Measurements from ENCODE around the gene RC3H2. TPM values are rescaled to one million over a fixed set of nuclear protein-coding genes. Genes with fewer than 3 reads are reported as not detected.

RC3H2 gene
- total and polyA plus RNA-seq, 2 of the 8 experiments (the other 6 are each of a cell fraction or from before 2014, with no cell fraction given): 11.2 to 38.4 TPM

DNA sequence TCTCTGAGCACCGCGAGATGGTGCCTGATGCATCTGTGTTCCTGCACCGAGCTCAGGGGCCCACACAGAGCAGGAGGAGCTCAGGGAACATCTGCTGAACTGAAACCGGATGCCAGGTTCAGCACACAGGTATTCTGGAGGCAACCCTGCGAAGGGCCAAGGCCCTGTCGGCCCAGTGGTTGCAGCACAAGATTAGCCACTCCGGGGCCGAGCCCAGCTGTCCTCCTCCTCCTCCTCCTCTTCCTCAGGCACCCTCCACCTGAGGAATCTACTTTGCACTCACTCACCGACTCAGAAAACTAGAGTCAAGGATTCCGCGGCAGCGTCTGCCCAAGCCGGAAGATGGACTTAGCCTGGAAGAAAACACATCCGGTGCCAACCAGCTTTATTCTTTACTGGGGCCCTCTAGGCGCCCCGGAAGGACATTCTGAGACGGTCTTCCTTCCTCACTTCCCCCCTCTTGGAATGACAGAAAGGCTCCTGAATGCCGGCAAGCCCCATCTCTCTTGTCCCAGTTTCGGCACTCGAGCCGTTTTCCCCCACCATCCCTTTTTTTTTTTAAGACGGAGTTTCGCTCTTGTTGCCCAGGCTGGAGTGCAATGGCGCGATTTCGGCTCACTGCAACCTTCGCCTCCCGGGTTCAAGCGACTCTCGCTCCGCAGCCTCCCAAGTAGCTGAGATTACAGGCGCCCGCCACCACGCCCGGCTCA lies 8.0 kb upstream of the RC3H2 start, which contains the start of gene ZBTB6:
TSS of gene ZBTB6 (minus strand) at position 360 of the 710 bp plus-strand sequence. CDS start 1,251 bp downstream, outside the sequence.
- WGBS, 2 experiments (ENCODE audit: extremely low coverage in 1 of 2, insufficient coverage in 1 of 2, insufficient read length in 1 of 2, insufficient replicate concordance in 2 of 2, low coverage in 1 of 2, low lambda C conversion rate in 2 of 2, missing lambda C conversion rate in 1 of 2): 3% methylated on average over 30 of the region's 35 CpGs; no CpG with 5 or more reads in 1 of the 2 experiments
- peak; percentile 62 to 95 for TF ChIP-seq POLR2A (IDR thresholded peaks at IDR 0.05; ENCODE audit: control extremely low read depth in 1 of 2, low read depth in 2 of 2, low read length in 2 of 2)
- TF ChIP-seq ZNF274 (IDR thresholded peaks at IDR 0.05; ENCODE audit: borderline replicate concordance, extremely low read depth, low read length): no peak
- TF ChIP-seq, protein P1, sequence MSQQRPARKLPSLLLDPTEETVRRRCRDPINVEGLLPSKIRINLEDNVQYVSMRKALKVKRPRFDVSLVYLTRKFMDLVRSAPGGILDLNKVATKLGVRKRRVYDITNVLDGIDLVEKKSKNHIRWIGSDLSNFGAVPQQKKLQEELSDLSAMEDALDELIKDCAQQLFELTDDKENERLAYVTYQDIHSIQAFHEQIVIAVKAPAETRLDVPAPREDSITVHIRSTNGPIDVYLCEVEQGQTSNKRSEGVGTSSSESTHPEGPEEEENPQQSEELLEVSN (IDR thresholded peaks at IDR 0.05): peak; percentile 65; the same call in 1 of the 2 replicates
- TF ChIP-seq EGR1 (IDR thresholded peaks at IDR 0.05; ENCODE audit: borderline replicate concordance, low read depth, low read length): no peak
- TF ChIP-seq SP2 (IDR thresholded peaks at IDR 0.05; ENCODE audit: low read length): no peak
- peak; percentile 77 for TF ChIP-seq POLR2AphosphoS5 (IDR thresholded peaks at IDR 0.05; ENCODE audit: low read depth, low read length)
- no peak for TF ChIP-seq HDAC6 (IDR thresholded peaks at IDR 0.05; ENCODE audit: low read depth, low read length)
- no peak for TF ChIP-seq CREB1 (IDR thresholded peaks at IDR 0.05)
- TF ChIP-seq FOSL1 (IDR thresholded peaks at IDR 0.05; ENCODE audit: insufficient read depth, low read depth, low read length): no peak
- TF ChIP-seq CHD2 (IDR thresholded peaks at IDR 0.05; ENCODE audit: low read length): peak; percentile 55
- 0 out of 2 replicates have a peak, but pooled peaks have one; percentile 48 for TF ChIP-seq SP1 (IDR thresholded peaks at IDR 0.05; ENCODE audit: low read depth, low read length)
- TF ChIP-seq NRF1 (IDR thresholded peaks at IDR 0.05; ENCODE audit: low read depth, low read length): no peak

More for the DNA sequence above, 8.0 kb upstream of the RC3H2 start, which contains the start of gene ZBTB6:
- peak within 1 kb of the TSS; percentile 68 to 98 (median 95) for H3K9ac ChIP-seq (replicated peaks in 1 of 4; ENCODE audit: extremely low read depth in 1 of 4, low read depth in 3 of 4, low read length in 3 of 4)
- no peak within 1 kb of the TSS for H3K14ac ChIP-seq (ENCODE audit: insufficient read length)
- peak within 1 kb of the TSS; percentile 12 for H3K4ac ChIP-seq (replicated peaks; ENCODE audit: insufficient read length, low read depth, low read length)
- H4K91ac ChIP-seq (replicated peaks; ENCODE audit: insufficient read length, low read length): peak within 1 kb of the TSS; percentile 57
- H2BK5ac ChIP-seq (ENCODE audit: low read depth, low read length): peak within 1 kb of the TSS; percentile 89
- H3K36me3 ChIP-seq (ENCODE audit: control insufficient read depth in 2 of 4, insufficient read depth in 4 of 4, low read length in 3 of 4): peaks cover 6 to 13% (median 10%) of the 10 kb centered on the region in 4 experiments; a peak in 7 of 8 replicates
- ChIA-PET CTCF (ENCODE audit: partially characterized antibody) (interaction anchor here (0.8 to 2.0 kb wide), 5 partner anchors 9 to 78 kb away, joined by 3 to 8 read pairs (median 4); partner anchors contain the start of gene ZBTB26), POLR2A (ENCODE audit: partially characterized antibody) (interaction anchor here (0.6 to 7.0 kb wide), 19 partner anchors 8 to 436 kb away, joined by 3 to 78 read pairs (median 5); partner anchors contain the start of genes RABGAP1, RC3H2 and ZBTB26)
- H3K23ac ChIP-seq (ENCODE audit: insufficient read length): no peak within 1 kb of the TSS
- H4K8ac ChIP-seq (ENCODE audit: extremely low read depth, insufficient read depth, low read length): peak within 1 kb of the TSS; percentile 96; the same call in 1 of the 2 replicates
- peak within 1 kb of the TSS; percentile 49 to 79 for H3K4me2 ChIP-seq (ENCODE audit: insufficient read depth in 1 of 2, low read depth in 2 of 2, low read length in 2 of 2)
- DNase-seq (ENCODE audit: low read depth in 1 of 2, low spot score in 2 of 2) (peak in 1 of 2 experiments; percentile 76), FAIRE-seq (no peak)
- no peak within 1 kb of the TSS; the same call in 1 of the 2 replicates for H3K18ac ChIP-seq (ENCODE audit: extremely low read depth, low read length)
- no peak within 1 kb of the TSS for H2AK5ac ChIP-seq (ENCODE audit: low read depth, low read length)
- H3K79me1 ChIP-seq (ENCODE audit: low read depth, low read length): no peaks in the 10 kb centered on the region
- H2BK20ac ChIP-seq (ENCODE audit: low read length): no peak within 1 kb of the TSS
- no peaks in the 10 kb centered on the region for H3K9me3 ChIP-seq (ENCODE audit: insufficient read depth in 2 of 2, low read depth in 1 of 2, low read length in 1 of 2)
- no peaks in the 10 kb centered on the region; a peak in 2 of 7 replicates for H3K4me1 ChIP-seq (replicated peaks in 1 of 4; ENCODE audit: control insufficient read depth in 3 of 4, insufficient read depth in 4 of 4, low read length in 3 of 4)
- peaks cover 5 to 46% of the 10 kb centered on the region in 2 experiments; a peak in 3 of 4 replicates for H3K79me2 ChIP-seq (ENCODE audit: control insufficient read depth in 1 of 2, insufficient read depth in 2 of 2, low read length in 2 of 2)
- H3K23me2 ChIP-seq (ENCODE audit: low read depth, low read length): peaks cover 2% of the 10 kb centered on the region
- H3K56ac ChIP-seq (replicated peaks; ENCODE audit: insufficient read length, low read depth, low read length): peak within 1 kb of the TSS; percentile 52
- H2AFZ ChIP-seq (ENCODE audit: low read length): peak within 1 kb of the TSS; percentile 93
- H4K5ac ChIP-seq (ENCODE audit: insufficient read length, low read depth, low read length): peak within 1 kb of the TSS; percentile 89
- no peak within 1 kb of the TSS for H2BK12ac ChIP-seq (ENCODE audit: low read depth, low read length)
- no peak within 1 kb of the TSS for H2BK15ac ChIP-seq (ENCODE audit: low read length)
- H2BK120ac ChIP-seq (replicated peaks; ENCODE audit: low read depth, low read length): no peak within 1 kb of the TSS
- peak within 1 kb of the TSS; percentile 76 to 91 (median 88) for H3K4me3 ChIP-seq (ENCODE audit: extremely low read depth in 1 of 4, insufficient read depth in 2 of 4, low read depth in 3 of 4, low read length in 4 of 4)
- peak within 1 kb of the TSS; percentile 93 for H3K27ac ChIP-seq (ENCODE audit: low read depth, low read length)
- no peaks in the 10 kb centered on the region for H4K20me1 ChIP-seq (replicated peaks in 1 of 2; ENCODE audit: control insufficient read depth in 1 of 2, insufficient read depth in 2 of 2, low read length in 2 of 2)
- no peaks in the 10 kb centered on the region for H3K27me3 ChIP-seq (replicated peaks in 1 of 4; ENCODE audit: control insufficient read depth in 3 of 4, extremely low read depth in 1 of 4, insufficient read depth in 3 of 4, low read length in 3 of 4)
